ENCODE data around the gene CC2D1B. TPM values are rescaled to one million over a fixed set of nuclear protein-coding genes. Genes with fewer than 3 reads are reported as not detected.

CC2D1B gene
- total and polyA plus RNA-seq, 9 of the 15 experiments (the other 6 are each of a cell fraction or from before 2014, with no cell fraction given) = 1.2 to 33.6 (median 25.5) TPM

DNA sequence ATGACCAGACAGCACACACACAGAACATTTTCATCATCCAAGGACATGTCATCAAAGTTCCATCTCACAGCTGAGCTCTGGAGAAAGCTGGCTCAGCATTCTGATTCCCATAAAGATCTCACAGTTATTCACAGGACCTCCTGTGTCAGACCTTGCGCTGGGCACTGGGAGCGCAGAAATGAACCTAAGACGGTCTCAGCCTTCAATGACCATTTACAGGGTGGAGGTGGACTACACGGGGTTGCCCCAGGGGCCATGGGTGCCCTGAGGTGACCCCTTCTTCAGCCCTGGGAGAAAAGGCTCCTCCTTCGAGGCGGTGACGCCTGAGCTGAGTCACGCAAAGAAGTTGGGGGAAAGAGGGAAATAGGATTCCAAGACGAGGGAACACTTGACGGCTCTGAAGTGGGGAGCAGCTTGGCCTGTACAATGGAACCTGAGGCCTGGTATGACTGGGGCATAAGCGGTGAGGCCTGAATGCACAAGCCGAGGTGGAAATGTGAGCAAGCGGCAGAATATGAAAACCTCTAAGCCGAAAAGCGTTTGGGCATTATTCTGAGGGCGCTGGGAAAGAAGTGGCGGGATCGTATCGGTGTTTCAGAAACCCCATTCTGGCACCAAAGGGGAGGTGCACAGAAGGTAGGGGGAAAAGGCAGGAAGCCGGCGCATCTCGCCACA lies 797 bp downstream of the CC2D1B start (continued):
- TF ChIP-seq, protein P1, sequence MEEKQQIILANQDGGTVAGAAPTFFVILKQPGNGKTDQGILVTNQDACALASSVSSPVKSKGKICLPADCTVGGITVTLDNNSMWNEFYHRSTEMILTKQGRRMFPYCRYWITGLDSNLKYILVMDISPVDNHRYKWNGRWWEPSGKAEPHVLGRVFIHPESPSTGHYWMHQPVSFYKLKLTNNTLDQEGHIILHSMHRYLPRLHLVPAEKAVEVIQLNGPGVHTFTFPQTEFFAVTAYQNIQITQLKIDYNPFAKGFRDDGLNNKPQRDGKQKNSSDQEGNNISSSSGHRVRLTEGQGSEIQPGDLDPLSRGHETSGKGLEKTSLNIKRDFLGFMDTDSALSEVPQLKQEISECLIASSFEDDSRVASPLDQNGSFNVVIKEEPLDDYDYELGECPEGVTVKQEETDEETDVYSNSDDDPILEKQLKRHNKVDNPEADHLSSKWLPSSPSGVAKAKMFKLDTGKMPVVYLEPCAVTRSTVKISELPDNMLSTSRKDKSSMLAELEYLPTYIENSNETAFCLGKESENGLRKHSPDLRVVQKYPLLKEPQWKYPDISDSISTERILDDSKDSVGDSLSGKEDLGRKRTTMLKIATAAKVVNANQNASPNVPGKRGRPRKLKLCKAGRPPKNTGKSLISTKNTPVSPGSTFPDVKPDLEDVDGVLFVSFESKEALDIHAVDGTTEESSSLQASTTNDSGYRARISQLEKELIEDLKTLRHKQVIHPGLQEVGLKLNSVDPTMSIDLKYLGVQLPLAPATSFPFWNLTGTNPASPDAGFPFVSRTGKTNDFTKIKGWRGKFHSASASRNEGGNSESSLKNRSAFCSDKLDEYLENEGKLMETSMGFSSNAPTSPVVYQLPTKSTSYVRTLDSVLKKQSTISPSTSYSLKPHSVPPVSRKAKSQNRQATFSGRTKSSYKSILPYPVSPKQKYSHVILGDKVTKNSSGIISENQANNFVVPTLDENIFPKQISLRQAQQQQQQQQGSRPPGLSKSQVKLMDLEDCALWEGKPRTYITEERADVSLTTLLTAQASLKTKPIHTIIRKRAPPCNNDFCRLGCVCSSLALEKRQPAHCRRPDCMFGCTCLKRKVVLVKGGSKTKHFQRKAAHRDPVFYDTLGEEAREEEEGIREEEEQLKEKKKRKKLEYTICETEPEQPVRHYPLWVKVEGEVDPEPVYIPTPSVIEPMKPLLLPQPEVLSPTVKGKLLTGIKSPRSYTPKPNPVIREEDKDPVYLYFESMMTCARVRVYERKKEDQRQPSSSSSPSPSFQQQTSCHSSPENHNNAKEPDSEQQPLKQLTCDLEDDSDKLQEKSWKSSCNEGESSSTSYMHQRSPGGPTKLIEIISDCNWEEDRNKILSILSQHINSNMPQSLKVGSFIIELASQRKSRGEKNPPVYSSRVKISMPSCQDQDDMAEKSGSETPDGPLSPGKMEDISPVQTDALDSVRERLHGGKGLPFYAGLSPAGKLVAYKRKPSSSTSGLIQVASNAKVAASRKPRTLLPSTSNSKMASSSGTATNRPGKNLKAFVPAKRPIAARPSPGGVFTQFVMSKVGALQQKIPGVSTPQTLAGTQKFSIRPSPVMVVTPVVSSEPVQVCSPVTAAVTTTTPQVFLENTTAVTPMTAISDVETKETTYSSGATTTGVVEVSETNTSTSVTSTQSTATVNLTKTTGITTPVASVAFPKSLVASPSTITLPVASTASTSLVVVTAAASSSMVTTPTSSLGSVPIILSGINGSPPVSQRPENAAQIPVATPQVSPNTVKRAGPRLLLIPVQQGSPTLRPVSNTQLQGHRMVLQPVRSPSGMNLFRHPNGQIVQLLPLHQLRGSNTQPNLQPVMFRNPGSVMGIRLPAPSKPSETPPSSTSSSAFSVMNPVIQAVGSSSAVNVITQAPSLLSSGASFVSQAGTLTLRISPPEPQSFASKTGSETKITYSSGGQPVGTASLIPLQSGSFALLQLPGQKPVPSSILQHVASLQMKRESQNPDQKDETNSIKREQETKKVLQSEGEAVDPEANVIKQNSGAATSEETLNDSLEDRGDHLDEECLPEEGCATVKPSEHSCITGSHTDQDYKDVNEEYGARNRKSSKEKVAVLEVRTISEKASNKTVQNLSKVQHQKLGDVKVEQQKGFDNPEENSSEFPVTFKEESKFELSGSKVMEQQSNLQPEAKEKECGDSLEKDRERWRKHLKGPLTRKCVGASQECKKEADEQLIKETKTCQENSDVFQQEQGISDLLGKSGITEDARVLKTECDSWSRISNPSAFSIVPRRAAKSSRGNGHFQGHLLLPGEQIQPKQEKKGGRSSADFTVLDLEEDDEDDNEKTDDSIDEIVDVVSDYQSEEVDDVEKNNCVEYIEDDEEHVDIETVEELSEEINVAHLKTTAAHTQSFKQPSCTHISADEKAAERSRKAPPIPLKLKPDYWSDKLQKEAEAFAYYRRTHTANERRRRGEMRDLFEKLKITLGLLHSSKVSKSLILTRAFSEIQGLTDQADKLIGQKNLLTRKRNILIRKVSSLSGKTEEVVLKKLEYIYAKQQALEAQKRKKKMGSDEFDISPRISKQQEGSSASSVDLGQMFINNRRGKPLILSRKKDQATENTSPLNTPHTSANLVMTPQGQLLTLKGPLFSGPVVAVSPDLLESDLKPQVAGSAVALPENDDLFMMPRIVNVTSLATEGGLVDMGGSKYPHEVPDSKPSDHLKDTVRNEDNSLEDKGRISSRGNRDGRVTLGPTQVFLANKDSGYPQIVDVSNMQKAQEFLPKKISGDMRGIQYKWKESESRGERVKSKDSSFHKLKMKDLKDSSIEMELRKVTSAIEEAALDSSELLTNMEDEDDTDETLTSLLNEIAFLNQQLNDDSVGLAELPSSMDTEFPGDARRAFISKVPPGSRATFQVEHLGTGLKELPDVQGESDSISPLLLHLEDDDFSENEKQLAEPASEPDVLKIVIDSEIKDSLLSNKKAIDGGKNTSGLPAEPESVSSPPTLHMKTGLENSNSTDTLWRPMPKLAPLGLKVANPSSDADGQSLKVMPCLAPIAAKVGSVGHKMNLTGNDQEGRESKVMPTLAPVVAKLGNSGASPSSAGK (IDR thresholded peaks at IDR 0.05) = peak; percentile 82
- TF ChIP-seq CSDE1 (IDR thresholded peaks at IDR 0.05) (no peak), EP400 (IDR thresholded peaks at IDR 0.05) (peak; percentile 72; the same call in 1 of the 2 replicates), NCOR1 (IDR thresholded peaks at IDR 0.05) (peak; percentile 52), OTX1 (CRISPR knock-in tag; IDR thresholded peaks at IDR 0.05) (peak; percentile 54; the same call in 1 of the 2 replicates), HDAC1 (IDR thresholded peaks at IDR 0.05) (no peak; a peak in 1 of 4 replicates), FIP1L1 (IDR thresholded peaks at IDR 0.05; ENCODE audit: low read depth, low read length, poor library complexity, severe bottlenecking) (no peak), MAFK (IDR thresholded peaks at IDR 0.05; ENCODE audit: low read length) (peak; percentile 84), RAD21 (CRISPR knock-in tag; conservative IDR thresholded peaks at IDR 0.05 in 1 of 2, IDR thresholded peaks at IDR 0.05 in 1 of 2) (no peak), NCOA1 (IDR thresholded peaks at IDR 0.05; ENCODE audit: low read depth) (peak; percentile 76), CXXC5 (CRISPR knock-in tag; IDR thresholded peaks at IDR 0.05) (no peak; the same call in 1 of the 2 replicates), TAF1 (IDR thresholded peaks at IDR 0.05; ENCODE audit: control insufficient read depth, extremely low read depth, insufficient read depth, low read length, severe bottlenecking) (peak; percentile 30), HEY1 (CRISPR knock-in tag; IDR thresholded peaks at IDR 0.05; ENCODE audit: borderline replicate concordance) (peak; percentile 38; the same call in 1 of the 2 replicates), MTA3 (IDR thresholded peaks at IDR 0.05; ENCODE audit: borderline replicate concordance) (peak; percentile 15; the same call in 1 of the 2 replicates), ESRRA (IDR thresholded peaks at IDR 0.05; ENCODE audit: borderline replicate concordance, low read depth) (peak; percentile 48; the same call in 1 of the 2 replicates), ZNF707 (CRISPR knock-in tag; conservative IDR thresholded peaks at IDR 0.05) (no peak), NFIX (CRISPR knock-in tag; IDR thresholded peaks at IDR 0.05; ENCODE audit: low read depth) (no peak)
